H9 (cell line): ENCODE measurements around the gene IRS2. TPM values are rescaled to one million over a fixed set of nuclear protein-coding genes. Genes with fewer than 3 reads are reported as not detected.

Source experiments
- DNase-seq: peaks from one replicate; pipeline ENCODE4 v3.0.0-alpha.2; 2017
- H2AFZ ChIP-seq: one replicate; pipeline ENCODE4 v1.6.1; 2013; ENCODE audit warnings: mild to moderate bottlenecking, low read length, control low read depth, moderate library complexity
- H2AK5ac ChIP-seq: 2 replicates; pipeline ENCODE4 v1.6.1; 2013; ENCODE audit warnings: low read length, control low read depth, mixed read lengths; ENCODE audit not compliant: insufficient read length
- H2BK120ac ChIP-seq: one replicate; pipeline ENCODE4 v1.6.1; 2013; ENCODE audit warnings: low read depth, mild to moderate bottlenecking, low read length, control low read depth, inconsistent platforms; ENCODE audit not compliant: poor library complexity, severe bottlenecking
- H2BK12ac ChIP-seq: 2 replicates; pipeline ENCODE4 v1.6.1; 2013; ENCODE audit warnings: low read length, control low read depth, mixed read lengths, low read depth; ENCODE audit not compliant: insufficient read length
- H2BK15ac ChIP-seq: 2 replicates; pipeline ENCODE4 v1.6.1; 2013; ENCODE audit warnings: low read depth, low read length, control low read depth
- H2BK20ac ChIP-seq: one replicate; pipeline ENCODE4 v1.6.1; 2013; ENCODE audit warnings: low read depth, mild to moderate bottlenecking, low read length, control low read depth, inconsistent platforms; ENCODE audit not compliant: poor library complexity, severe bottlenecking
- H2BK5ac ChIP-seq: 2 replicates; pipeline ENCODE4 v1.6.1; 2013; ENCODE audit warnings: low read length, control low read depth, mixed read lengths; ENCODE audit not compliant: insufficient read length
- H3K14ac ChIP-seq: 2 replicates; pipeline ENCODE4 v1.6.1; 2013; ENCODE audit warnings: low read length, control low read depth; ENCODE audit not compliant: insufficient read depth
- H3K18ac ChIP-seq: 2 replicates; pipeline ENCODE4 v1.6.1; 2013; ENCODE audit warnings: low read depth, mild to moderate bottlenecking, mixed read lengths, low read length, control low read depth; ENCODE audit not compliant: insufficient read length
- H3K23ac ChIP-seq: 2 replicates; pipeline ENCODE4 v1.6.1; 2013; ENCODE audit warnings: low read length, control low read depth, mixed read lengths, low read depth; ENCODE audit not compliant: insufficient read length
- H3K23me2 ChIP-seq: 2 replicates; pipeline ENCODE4 v1.6.1; 2013; ENCODE audit warnings: low read depth, mild to moderate bottlenecking, mixed read lengths, low read length, control low read depth; ENCODE audit not compliant: insufficient read length, poor library complexity, severe bottlenecking
- H3K27ac ChIP-seq: 2 replicates; pipeline ENCODE4 v1.5.1; 2013; ENCODE audit warnings: low read length, control low read depth, mixed read lengths, low read depth; ENCODE audit not compliant: insufficient read length
- H3K27me3 ChIP-seq: 2 replicates; pipeline ENCODE4 v1.6.1; 2013; ENCODE audit warnings: low read length, control low read depth, inconsistent platforms; ENCODE audit not compliant: insufficient read depth
- H3K4ac ChIP-seq: 2 replicates; pipeline ENCODE4 v1.6.1; 2013; ENCODE audit warnings: low read depth, mild to moderate bottlenecking, control low read depth, inconsistent platforms, low read length, moderate library complexity
- H3K4me1 ChIP-seq: 2 replicates; pipeline ENCODE4 v1.6.1; 2013; ENCODE audit warnings: low read length, control low read depth, inconsistent platforms; ENCODE audit not compliant: insufficient read depth
- H3K4me2 ChIP-seq: 2 replicates; pipeline ENCODE4 v1.6.1; 2013; ENCODE audit warnings: low read length, control low read depth, mixed read lengths; ENCODE audit not compliant: insufficient read length, insufficient read depth
- H3K56ac ChIP-seq: 2 replicates; pipeline ENCODE4 v1.6.1; 2013; ENCODE audit warnings: low read depth, mild to moderate bottlenecking, mixed read lengths, low read length, control low read depth; ENCODE audit not compliant: insufficient read length
- H3K79me1 ChIP-seq: 2 replicates; pipeline ENCODE4 v1.6.1; 2013; ENCODE audit warnings: low read depth, mild to moderate bottlenecking, moderate library complexity, low read length, control low read depth, inconsistent platforms; ENCODE audit not compliant: insufficient read depth, poor library complexity, severe bottlenecking
- H3K79me2 ChIP-seq: 2 replicates; pipeline ENCODE4 v1.6.1; 2013; ENCODE audit warnings: low read length, control low read depth, inconsistent platforms; ENCODE audit not compliant: insufficient read depth
- H3K9ac ChIP-seq: 2 replicates; pipeline ENCODE4 v1.6.1; 2013; ENCODE audit warnings: low read length, control low read depth, mixed read lengths; ENCODE audit not compliant: insufficient read length; ENCODE audit errors: extremely low read depth
- H3K9me3 ChIP-seq: one replicate; pipeline ENCODE4 v1.6.1; 2013; ENCODE audit warnings: low read depth, low read length, inconsistent platforms; ENCODE audit not compliant: control insufficient read depth
- H3T11ph ChIP-seq: one replicate; pipeline ENCODE4 v1.6.1; 2013; ENCODE audit warnings: mild to moderate bottlenecking, low read length, control low read depth, inconsistent platforms
- H4K20me1 ChIP-seq: one replicate; pipeline ENCODE4 v1.6.1; 2013; ENCODE audit not compliant: control insufficient read depth, insufficient read length, insufficient read depth
- H4K5ac ChIP-seq: 2 replicates; pipeline ENCODE4 v1.6.1; 2013; ENCODE audit warnings: low read depth, mild to moderate bottlenecking, mixed read lengths, low read length, control low read depth; ENCODE audit not compliant: insufficient read length
- H4K8ac ChIP-seq: replicated peaks from 2 replicates; pipeline ENCODE4 v1.6.1; 2013; ENCODE audit warnings: low read length, control low read depth, mixed read lengths, low read depth; ENCODE audit not compliant: insufficient read length
- H4K91ac ChIP-seq: 2 replicates; pipeline ENCODE4 v1.6.1; 2013; ENCODE audit warnings: low read depth, mild to moderate bottlenecking, moderate library complexity, mixed read lengths, low read length, control low read depth; ENCODE audit not compliant: insufficient read length
- H3K27ac Mint-ChIP-seq, 3 experiments: 2 replicates in 2 of 3; 3 replicates in 1 of 3; pipeline ENCODE4 v1.8.0; 2020 to 2021; ENCODE audit warnings: mixed read lengths in 3 of 3, mild to moderate bottlenecking in 1 of 3, moderate library complexity in 1 of 3
- H3K27me3 Mint-ChIP-seq: 2 replicates; pipeline ENCODE4 v1.8.0; 2021; ENCODE audit warnings: low read depth, mild to moderate bottlenecking, moderate library complexity, mixed read lengths
- H3K36me3 Mint-ChIP-seq, 3 experiments: 2 replicates in 2 of 3; 3 replicates in 1 of 3; pipeline ENCODE4 v1.8.0; 2020 to 2021; ENCODE audit warnings: low read depth in 3 of 3, mixed read lengths in 3 of 3; ENCODE audit not compliant: insufficient read depth in 1 of 3
- H3K4me1 Mint-ChIP-seq, 2 experiments: 2 replicates each; pipeline ENCODE4 v1.8.0; 2020; ENCODE audit warnings: mixed read lengths in 2 of 2
- H3K4me3 Mint-ChIP-seq, 2 experiments: 2 replicates in 1 of 2; 3 replicates in 1 of 2; pipeline ENCODE4 v1.8.0; 2020 to 2021; ENCODE audit warnings: mild to moderate bottlenecking in 2 of 2, mixed read lengths in 2 of 2, moderate library complexity in 1 of 2
- H3K9me3 Mint-ChIP-seq, 2 experiments: 2 replicates in 1 of 2; 3 replicates in 1 of 2; pipeline ENCODE4 v1.8.0; 2020; ENCODE audit warnings: mild to moderate bottlenecking in 2 of 2, mixed read lengths in 2 of 2, moderate library complexity in 1 of 2
- CTCF ChIP-seq: fragments of 200-600 bp; sonication (generic); conservative IDR thresholded peaks from 3 replicates; pipeline ENCODE4 v1.8.0; 2021; ENCODE audit warnings: antibody characterized with exemption, mild to moderate bottlenecking
- WGBS: extraction: QIAGEN DNeasy Blood & Tissue Kit; methylation state at CpG from one replicate; pipeline ENCODE4 v1.1.7; 2013; ENCODE audit warnings: missing lambda C conversion rate, low lambda C conversion rate, mixed read lengths; ENCODE audit not compliant: insufficient read length; ENCODE audit errors: extremely low coverage; 5-methylcytosine and 5-hydroxymethylcytosine counted together
- total RNA-seq: library from RNA; stranded (reverse); gene quantifications from 2 replicates; pipeline ENCODE4 v1.2.1, GENCODE V29; 2021

The IRS2 gene
- total RNA-seq, 1 experiment from 2014 or later = 10.1 TPM

GRCh38 chr13:109740721-109741120, 45.7 kb downstream of the IRS2 start:
- no peak overlapping the region for H3K4me3 Mint-ChIP-seq
- no peak overlapping the region for H4K5ac ChIP-seq
- H3T11ph ChIP-seq = no peak overlapping the region
- peaks cover 12 to 17% of the 10 kb centered on the region in 2 experiments for H3K4me1 Mint-ChIP-seq
- TF ChIP-seq CTCF = no peak
- H2BK15ac ChIP-seq = no peak overlapping the region
- DNase-seq = no peak
- H3K79me1 ChIP-seq = no peaks in the 10 kb centered on the region
- WGBS = no CpG with 5 or more reads among the region's 10 CpGs
- H2BK20ac ChIP-seq = no peak overlapping the region
- no peak overlapping the region for H2BK120ac ChIP-seq
- H3K27ac Mint-ChIP-seq = no peak overlapping the region
- no peak overlapping the region for H3K4ac ChIP-seq
- H3K27me3 ChIP-seq = no peaks in the 10 kb centered on the region
- no peak overlapping the region for H3K23ac ChIP-seq
- H2AK5ac ChIP-seq = no peak overlapping the region
- H4K91ac ChIP-seq = no peak overlapping the region
- no peaks in the 10 kb centered on the region for H4K20me1 ChIP-seq
- H3K79me2 ChIP-seq = no peaks in the 10 kb centered on the region
- no peak overlapping the region for H3K9ac ChIP-seq
- no peaks in the 10 kb centered on the region for H3K9me3 ChIP-seq
- H3K27ac ChIP-seq = no peak overlapping the region
- H2BK12ac ChIP-seq = no peak overlapping the region
- no peak overlapping the region for H4K8ac ChIP-seq
- H3K23me2 ChIP-seq = no peaks in the 10 kb centered on the region
- no peaks in the 10 kb centered on the region; a peak in 1 of 5 replicates for H3K9me3 Mint-ChIP-seq
- no peak overlapping the region for H3K18ac ChIP-seq
- no peak overlapping the region for H2AFZ ChIP-seq
- H3K36me3 Mint-ChIP-seq = no peaks in the 10 kb centered on the region; a peak in 1 of 7 replicates
- H3K4me2 ChIP-seq = no peak overlapping the region
- H2BK5ac ChIP-seq = no peak overlapping the region
- no peak overlapping the region for H3K56ac ChIP-seq
- peaks cover 4% of the 10 kb centered on the region; the same call in 1 of the 2 replicates for H3K4me1 ChIP-seq
- no peak overlapping the region for H3K14ac ChIP-seq
- no peaks in the 10 kb centered on the region; the same call in 1 of the 2 replicates for H3K27me3 Mint-ChIP-seq
